NCI-H2107 treated with DMSO at 0.1 percent for 48 hours (cell line): ENCODE data around the gene NFYC.
"Not testable (repeated sequence)": the region's sequence is repeated elsewhere in the genome, so short reads cannot be mapped to it uniquely, and the experiment has no call there.

Source experiments
- DNase-seq: peaks from one replicate; lab custom pipeline; 2025; ENCODE audit not compliant: unreplicated experiment; lab: John Stamatoyannopoulos, UW

NFYC gene

DNA sequence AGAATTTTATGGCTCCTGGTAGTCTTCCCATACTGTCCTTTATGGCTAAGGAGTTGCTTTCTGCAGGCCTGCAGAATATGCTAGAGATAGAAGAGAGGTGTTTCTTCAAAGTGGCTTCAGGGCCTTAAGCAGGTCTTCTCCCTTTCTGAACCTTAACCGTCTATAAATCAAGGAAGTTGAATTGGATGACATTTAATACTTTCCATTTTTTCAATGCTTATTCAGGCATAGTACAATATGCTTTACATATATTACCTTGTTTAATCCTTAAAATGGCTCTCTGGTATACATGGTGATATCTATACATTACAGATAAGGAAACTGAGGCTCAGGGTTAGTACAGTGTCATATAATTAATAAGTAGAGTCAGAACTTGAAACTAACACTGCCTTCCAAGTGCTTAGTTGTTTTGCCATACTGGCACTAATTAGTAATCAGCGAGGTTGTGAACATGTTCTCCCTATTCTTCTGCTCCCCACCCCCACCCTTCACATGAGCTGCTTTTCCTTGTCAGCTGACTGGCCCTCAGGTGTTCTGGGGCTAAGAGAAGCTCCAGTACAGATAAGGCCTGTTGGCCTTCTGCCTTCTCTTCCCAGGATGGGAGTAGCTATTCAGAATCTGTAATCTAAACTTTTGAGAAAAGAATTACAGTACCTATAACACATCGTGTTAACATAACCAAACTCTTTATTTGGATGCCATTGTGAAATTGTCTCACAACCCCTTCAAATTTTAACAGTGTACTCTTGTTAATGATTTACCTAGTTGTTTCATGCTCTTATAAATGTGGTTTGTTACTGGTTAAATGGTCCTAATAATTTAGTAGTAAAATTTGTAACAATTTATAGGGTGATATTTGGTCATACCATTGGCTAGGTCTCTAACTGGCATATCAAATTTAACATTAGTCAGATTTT lies 13.6 kb downstream of the NFYC start:
- no peak for DNase-seq

- DNase-seq: no peak
Observed at GRCh38 chr1:40706626-40707025, 15.1 kb downstream of the NFYC start.

DNA sequence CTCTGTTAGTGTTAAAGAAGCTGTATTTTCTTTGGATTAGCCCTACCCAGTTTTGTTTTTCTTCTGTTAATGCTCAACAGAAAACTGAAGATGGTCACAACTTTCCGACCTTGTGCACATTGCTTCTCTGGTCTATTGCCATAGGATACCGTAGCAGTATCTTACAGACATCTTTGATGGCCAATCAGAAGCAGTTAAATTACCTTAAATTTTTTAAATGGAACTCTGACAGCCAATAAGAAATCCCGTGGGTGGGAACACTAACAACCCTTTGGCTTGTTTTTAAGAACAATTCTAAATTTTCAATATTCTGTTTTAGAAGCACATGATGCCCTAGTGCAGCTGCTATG lies 17.2 kb downstream of the NFYC start:
- DNase-seq: peak; percentile 95

DNA sequence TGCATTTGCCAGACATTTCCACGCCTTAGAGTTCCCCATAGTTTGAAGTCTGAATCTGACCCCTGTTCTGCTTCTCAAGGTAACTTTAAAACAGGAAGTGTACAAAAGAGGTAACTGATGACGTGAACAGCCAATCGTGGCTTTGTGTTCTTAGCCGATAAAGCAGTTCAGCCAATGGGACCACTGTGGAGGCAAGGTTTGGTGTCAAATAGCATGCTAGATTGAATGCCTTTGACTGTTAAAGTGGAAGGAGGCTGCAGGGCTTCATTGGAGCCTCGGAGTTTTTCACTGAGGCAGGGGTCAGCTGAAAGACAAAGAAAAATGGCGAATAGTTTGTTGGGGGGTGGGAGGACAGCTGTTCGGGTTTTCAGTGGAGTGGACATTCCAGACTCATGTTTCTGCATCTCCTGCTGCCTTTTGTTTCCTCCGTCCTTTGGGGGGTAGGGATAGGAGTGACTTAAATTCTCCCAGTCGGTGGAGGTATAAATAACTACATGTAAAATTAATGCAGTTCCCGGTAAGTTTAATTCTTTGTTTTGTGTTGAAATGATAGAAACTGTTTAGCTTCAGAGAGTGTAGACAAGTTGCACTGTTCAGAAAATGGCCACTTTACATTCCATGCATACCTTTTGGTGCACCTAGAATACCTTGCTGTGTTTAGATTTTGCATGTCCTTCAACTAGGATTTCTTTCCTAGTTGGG lies 17.7 kb downstream of the NFYC start:
- DNase-seq: peak; percentile 99

- DNase-seq: no peak
Observed at GRCh38 chr1:40709802-40710278, 18.3 kb downstream of the NFYC start.

DNA sequence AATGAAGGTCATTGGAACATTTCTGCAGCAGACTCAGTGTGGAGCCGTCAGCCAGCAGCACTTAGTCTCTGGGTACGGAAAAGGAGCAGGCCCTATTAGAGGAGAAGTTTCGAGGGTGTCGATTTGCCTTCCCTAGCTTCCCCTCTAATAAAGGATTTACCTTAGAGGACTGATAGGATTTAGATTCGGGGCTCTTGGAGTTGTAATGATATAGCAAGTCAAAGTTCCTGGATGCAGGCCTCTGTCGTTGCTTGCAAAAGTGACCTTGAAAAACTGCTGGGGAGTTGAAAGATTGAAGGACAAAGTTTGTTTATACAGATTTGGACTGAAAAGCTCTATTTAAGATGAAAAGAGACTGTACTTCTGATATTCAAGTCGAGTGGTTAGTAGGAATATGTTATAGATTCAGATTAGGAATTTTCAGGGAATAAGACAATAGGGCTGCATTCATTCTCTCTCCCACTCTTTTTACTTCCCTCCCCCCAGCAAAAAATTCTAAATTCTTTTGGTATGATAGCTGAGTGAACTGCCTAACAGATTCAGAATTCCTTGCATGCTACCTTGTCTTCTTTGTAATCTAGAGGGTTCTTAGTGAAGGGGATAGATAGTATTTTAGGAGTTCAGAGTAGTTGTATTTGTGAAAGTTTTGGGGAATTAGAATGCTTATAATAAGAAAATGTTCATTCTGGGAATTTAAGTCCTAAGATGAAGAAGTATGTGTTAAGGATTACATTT lies 19.2 kb downstream of the NFYC start:
- DNase-seq: no peak

DNA sequence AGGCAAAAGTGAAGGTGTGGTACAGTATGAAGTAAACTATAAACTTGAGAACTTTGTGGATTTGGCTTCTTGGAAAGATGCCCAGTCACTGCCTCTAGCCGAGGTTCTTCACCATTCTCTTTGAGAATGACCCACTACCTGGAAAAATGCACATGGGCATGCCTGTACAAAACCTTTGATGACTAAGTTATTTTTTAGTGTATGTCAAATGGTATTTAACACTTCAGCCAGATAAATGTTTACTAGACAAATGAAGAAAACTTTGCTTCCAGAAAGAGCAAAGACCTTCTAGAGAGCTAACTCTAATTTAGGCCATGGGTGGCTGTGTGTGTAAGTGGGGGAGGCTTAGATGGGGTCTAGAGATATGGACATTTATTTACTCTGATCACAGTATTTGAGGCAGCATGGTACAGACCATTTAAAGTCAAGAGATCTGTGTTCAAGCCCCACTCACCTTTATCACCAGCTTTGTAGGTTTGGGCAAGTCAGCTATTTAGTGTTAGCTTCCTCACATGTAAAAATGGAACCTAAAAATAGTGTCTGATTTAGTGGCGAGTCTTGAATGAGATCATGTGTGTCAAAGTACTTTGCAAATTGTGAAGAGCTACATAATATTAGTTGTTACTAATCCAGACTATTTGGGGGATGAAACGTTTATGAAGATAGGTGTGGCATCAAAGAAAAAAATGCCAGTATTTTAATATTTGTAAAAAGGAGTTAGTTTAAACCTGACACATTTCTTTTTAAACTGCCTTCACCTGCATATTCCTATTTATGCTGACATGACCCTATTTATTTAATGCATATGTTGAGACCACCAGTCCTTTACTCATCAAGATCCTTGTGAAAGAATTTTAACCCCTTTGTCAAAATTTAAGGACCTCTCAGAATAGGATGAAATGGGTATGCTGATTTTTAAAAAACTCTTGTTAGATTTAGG lies 20.2 kb downstream of the NFYC start:
- DNase-seq: peak; percentile 18

- no peak for DNase-seq
Observed at GRCh38 chr1:40712405-40712944, 21.0 kb downstream of the NFYC start.

GRCh38 chr1:40712997-40713396 lies 21.5 kb downstream of the NFYC start:
- no peak for DNase-seq

DNA sequence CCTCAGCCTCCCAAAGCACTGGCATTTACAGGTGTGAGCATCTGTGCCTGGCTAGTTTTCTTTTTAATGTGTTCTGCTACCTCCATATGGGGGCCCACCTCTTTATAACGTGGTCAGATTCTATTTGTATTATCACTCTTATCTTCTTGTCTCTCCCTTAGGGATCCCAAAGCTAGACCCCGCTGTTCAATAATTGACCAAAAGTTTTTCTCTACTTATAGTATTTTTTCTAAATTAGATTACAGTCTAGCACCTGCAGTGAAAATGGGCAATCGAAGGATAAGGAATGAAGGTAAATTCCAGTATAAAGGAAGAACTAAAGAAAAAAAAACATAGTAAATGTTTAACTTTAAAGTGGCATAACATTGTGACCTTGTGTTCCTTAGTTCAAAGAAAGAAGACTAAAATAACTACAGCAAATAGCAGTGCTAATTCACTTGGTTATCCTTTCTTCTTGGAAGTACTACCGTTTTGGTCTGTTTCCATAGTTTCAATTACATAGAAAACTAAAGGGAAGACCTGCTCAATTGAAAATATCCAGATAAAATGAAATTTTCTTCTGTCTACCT lies 24.1 kb downstream of the NFYC start:
- no peak for DNase-seq

- DNase-seq: no peak
Observed at GRCh38 chr1:40717065-40717464, 25.6 kb downstream of the NFYC start.

DNA sequence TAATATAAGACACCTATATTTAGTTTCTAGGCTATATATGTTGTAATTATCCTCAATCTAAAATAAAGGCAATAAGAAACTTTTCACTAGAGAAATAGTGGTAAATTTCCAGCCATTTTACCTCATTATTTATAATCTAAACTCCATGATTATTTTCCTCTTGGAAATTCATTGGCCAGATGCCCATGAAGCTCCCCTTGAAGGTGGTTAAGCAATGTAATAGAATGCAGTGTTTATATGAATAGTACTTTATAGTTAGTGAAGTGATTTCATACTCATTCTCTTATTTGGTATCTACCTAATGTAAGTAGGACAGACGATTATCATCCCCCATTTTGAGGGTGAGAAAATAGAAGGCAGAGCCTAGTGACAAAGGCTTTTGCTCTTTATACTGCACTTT lies 26.5 kb downstream of the NFYC start:
- DNase-seq: no peak

DNA sequence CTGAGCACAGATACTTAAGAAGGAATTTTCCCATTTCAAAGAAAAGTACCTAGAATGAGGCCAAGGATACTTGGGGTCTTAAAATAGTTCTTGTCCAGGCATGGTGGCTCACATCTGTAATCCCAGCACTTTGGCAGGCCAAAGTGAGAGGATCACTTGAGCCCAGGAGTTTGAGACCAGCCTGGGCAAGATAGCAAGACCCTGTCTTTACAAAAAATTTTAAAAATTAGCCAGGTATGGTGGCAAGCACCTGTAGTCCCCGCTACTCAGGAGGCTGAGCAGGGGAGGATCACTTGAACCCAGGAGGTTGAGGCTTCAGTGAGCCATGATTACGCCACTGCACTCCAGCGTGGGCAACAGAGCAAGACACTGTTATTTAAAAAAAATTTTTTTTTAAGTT lies 29.0 kb downstream of the NFYC start:
- DNase-seq: no peak

GRCh38 chr1:40722622-40723021 lies 31.1 kb downstream of the NFYC start:
- no peak for DNase-seq

DNA sequence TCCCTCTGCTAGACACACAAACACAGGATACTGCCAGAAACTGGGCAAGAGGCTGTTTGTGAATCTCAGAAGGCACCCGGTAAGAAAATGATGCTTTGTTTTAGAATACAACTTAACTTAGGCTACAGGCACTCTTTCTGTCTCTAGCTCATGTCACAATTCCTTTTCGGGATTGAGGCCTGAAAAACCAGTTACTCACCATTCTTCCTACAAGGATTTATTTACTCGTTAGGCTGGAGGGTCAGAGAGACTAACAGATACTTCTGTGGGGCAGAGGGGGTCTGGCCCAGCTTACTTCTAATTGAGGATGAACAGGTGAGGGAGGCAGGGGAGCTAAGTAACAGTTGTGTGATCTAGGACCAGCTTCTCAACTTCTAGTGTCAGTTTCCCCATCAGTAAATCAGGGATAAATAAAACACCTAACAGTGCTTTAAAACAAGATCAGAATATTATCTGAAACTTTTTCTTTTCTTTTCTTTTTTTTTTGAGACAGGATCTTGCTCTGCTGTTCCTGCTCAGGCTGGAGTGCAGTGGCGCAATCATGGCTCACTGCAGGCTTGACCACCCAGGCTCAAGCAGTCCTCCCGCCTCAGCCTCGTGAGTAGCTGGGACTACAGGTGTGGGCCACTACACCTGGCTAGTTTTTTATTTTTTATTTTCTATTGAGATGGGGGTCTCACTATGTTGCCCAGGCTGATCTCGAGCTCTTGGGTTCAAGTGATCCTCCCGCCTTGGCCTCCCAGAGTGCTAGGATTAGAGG lies 31.9 kb downstream of the NFYC start:
- no peak for DNase-seq

GRCh38 chr1:40727662-40728061 lies 36.2 kb downstream of the NFYC start:
- DNase-seq: not testable (repeated sequence)

- DNase-seq: not testable (repeated sequence)
Observed at GRCh38 chr1:40729316-40729862, 37.9 kb downstream of the NFYC start.

DNA sequence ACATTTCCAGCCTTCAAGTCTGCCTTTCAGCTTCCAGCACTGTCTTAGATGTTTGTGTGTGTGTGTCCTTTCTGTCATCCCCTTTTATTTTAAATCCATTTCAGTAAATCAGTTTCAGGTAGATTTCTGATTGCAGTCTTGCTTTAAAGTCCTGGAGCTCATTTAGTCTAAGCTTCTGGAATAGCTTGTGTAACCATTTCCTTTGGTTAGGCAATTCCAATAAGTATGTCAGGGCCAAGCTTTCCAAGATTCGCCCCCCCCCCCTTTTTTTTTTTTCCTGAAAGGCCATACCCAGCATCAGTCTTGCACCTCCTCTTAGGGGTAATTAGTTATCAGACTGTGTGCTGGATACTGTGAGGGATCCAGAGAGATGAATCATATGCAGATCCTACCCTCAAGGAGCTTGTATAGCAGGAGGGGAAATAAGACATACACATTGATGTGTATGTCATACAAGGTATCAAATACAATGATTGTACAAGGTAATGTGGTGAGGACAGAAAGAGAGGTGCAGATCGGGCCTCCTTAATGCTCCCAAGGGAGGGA lies 41.3 kb downstream of the NFYC start:
- no peak for DNase-seq
